GM21447 (cell line): Measurements from ENCODE around the gene TSC22D3.

Source experiments
- ATAC-seq: cut with Tn5 transposase; IDR thresholded peaks from one replicate; pipeline ENCODE4 v1.9.1; 2021; ENCODE audit not compliant: unreplicated experiment

The TSC22D3 gene

DNA sequence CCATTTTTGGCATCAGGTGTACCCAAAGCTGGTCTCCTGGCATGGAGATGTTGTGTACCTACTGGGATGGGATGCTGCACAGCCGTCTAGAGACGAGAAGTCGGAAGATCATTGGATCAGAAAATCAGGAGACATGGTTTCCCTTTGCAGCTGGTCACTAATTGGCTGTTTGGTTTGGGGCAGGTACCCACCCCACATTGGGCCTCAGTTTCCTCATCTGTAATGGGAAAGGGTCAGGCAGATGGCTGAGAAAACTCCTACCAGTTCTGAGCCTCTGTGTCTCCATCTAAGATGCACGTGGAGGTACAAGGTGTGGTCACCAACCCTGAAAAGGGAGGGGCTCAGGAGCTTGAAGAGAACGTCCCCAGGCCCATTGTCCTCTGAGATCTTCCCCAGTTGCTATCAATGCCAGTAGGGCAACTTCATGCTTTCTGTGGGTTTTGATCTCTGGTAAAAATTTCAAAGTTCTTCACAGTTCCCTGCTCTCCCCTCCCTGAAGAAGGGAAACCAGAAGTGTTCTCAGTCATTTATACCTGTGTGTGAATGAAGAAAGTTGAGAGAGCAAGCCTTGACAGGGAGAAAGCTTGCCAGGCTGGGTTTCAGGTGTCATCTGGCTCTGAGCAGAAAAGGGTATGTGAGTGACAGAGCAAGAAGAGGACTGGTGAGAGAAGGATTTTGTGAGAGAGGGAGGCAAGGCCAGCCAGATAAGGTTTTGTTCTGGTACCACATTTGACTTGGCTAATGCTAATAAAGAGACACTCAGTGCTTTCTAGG lies 15.1 kb downstream of the TSC22D3 start:
- no peak for ATAC-seq

DNA sequence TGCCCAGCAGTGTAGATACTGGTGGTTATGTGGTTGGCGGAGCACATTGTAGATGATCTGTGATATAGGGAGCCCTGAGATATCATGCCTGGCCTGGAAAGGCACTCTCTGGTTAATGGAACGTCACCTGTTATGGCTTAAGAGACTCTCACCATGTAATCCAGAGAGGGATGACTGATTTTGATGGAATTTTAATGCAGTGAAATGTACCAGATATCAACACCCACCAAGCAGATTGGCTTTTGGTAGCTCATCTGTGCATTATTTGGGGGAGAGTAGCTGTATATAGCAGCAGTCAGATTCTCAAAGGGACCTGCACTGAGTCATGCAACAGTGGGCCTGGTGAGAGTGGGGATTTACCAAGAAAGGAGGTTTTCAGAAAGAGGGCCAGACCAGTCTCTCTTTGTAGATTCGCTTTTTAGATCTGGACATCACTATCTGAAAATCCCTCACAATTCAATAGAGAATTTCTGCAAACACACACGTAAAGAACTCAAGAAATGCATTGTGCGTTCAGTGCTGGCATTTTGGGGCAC lies 17.3 kb downstream of the TSC22D3 start:
- no peak for ATAC-seq

DNA sequence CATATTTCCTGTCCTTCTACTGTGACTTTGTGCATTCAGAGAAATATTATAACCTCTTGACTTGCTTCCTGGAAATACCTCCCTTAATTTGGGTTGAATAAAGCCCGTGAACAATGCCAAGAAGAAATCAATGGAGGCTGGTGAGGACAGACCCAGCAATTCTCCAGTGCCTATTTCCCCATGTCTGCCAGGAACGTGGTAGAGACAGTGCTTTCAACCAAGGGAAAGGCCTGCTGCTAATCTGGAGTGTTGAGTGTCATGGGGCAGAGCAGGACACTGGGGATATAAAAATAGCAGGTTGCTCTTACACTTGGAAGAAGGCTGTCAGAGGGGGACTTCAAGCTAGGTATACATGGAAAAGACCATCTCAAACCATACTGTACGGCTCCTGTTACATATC lies 19.9 kb downstream of the TSC22D3 start:
- no peak for ATAC-seq

DNA sequence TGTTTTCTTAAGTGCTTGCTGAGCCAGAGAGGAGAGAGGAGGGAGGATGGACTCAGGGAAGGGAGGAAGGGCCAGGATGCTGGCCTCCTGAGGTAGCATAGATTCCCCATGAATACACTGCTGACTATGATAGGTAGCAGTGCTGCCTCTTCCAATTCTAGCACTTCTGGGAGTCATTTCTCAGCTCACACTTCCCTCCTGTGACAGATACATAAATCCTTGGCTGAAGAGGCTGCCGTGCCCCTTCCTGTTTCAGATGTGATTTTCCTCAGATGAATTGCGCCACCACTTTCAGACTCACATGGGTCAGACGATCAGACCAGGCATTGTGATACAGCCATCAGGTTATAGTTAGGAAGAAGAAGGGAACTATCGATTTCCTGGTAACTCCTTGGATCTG lies 22.4 kb downstream of the TSC22D3 start:
- ATAC-seq, result no peak

DNA sequence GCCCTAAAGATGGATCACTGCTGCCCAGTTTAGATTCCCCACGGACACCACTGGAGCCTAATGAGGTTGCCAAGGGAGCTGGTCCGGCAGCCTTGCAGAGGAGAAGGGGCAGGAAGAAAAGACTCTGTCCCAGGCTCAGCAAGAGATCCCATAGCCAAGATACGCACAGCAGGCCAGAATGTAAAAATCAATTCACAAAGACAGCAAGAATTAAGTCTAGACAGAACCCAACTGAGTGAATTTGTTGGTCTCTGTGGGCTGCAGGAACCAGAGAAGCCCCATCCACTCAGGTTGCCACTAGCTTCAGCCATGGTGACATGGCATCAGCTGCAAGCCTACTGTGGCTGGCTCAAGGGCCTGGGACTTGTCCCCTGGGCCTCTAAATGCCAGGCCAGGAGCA lies 22.9 kb downstream of the TSC22D3 start:
- ATAC-seq, result no peak

DNA sequence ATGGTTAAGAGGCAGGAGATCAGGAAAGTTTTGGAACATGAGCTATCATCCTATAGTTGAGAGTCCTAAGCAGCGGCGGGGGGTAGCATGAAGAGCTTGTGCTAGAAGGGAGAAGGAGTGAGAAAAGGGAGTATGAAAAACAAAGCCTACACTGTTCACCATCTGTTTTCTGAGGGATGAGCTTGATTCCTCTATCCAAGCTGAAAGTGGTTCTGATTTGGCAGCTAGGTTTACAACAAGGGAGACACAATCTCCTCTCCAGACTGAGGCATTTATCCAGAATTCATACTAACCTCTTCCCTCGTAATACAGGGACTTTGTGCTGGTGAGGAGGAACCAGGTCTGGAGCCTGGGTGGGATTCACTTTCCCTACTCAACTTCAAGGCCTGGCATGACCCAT lies 23.5 kb downstream of the TSC22D3 start:
- ATAC-seq, result no peak

DNA sequence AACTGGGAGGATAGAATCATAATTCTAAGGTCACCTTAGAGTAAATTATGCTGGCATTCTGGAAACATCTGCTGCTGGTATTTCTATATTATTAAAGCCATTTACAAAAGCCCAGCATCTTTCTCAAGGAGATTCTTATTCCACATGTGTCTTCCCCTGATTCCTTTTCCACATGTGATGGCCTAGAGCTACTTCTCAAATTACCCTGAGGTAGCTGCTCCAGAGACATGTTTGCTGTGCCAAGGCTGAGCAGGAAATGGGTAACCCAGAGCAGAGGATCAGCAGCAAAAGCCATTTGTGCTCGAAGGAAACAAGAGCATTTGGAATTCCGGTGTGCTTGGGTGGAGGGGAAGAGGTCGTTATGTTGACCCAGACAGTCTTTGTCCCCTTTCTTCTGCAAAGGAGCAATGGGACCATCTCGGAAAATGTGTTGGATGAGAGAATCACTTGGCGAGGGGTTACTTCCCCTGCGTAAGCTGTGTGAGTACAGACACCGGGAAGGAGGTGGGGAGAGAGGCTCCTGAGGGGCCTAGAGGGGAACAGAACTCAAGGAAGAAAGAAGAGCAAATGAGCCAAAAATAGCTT lies 24.6 kb downstream of the TSC22D3 start:
- ATAC-seq, result no peak

DNA sequence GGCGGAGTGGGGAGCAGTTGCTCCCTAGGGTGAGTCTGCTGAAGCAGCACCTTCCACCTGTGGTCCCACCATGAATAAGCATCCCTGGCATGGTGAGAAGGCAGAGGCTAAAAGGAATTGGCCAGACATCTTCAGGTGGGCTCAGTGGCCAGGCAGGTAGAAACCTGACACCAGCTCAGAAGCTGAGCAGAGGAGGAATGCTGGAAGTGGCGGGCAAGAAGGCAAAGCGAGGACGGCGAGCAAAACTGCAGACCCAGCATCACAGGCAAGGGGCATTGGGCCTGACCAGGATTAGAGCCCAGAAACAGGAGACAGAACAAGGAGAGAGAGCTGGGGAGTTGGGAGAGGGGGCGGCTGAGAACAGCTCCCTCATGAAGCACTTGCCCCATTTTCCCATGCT lies 25.3 kb downstream of the TSC22D3 start:
- no peak for ATAC-seq

DNA sequence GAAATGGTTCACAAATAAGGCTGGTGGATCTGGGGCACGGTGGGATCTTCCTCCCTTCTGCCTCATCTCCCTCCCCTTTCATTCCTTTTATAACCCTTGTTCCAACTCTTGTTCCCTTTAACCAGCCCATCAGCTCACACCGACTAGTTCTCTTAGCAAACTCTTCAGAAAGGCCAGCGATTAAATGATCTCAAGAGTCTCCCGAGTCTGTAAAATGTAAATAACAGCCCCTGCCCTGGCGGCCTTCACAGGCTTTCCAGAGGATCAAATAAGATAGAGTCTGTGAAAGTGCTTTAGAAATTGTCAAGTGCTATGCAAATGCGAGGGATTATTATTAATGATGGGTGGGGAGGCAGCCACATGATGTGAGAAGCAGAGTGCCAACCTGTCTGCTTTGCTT lies 27.1 kb downstream of the TSC22D3 start:
- no peak for ATAC-seq

DNA sequence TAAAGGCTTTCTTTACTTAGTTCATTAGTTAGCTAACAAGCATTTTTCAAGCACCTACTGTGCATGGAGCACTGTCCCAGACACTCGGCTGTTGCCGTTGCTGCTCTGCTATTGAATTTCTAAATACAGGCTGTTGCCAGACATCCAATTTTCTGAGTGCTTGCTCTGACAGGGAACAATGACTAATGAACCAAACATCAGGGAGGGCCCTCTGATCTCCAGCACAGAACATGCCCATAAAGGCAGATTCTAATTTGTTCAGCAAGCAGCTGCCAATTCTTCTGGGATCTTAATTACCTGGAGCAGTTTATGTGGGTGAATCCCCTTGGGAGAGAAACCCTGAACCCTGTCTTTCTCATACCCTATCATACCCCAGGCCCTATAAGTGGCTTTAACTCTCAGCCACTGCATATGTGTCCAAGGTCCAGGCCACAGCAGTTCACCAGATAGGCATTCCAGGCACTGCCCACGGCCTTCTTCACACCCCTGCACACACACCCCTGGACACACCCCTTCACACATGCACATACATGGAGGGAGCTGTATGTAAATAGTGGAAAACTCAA lies 27.9 kb downstream of the TSC22D3 start:
- no peak for ATAC-seq

DNA sequence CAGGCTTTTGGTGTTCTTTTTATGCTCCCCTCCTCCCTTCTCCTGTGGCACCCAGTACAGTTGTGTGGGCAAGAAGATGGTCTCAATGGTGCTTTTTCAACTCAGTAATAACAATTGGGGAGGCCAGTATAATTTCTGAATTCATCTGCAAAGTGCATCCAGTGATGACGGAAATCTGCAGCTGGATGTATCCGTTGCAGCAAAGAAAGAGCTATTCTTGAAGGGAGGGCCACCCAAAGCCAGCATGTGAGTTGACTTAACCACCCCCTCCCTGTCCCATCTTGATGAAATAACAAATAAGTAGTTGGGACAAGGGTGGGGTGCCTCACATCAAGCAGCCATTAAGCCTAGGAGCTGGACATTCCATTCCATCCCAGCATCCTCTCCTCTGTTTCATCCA lies 30.7 kb downstream of the TSC22D3 start:
- no peak for ATAC-seq

DNA sequence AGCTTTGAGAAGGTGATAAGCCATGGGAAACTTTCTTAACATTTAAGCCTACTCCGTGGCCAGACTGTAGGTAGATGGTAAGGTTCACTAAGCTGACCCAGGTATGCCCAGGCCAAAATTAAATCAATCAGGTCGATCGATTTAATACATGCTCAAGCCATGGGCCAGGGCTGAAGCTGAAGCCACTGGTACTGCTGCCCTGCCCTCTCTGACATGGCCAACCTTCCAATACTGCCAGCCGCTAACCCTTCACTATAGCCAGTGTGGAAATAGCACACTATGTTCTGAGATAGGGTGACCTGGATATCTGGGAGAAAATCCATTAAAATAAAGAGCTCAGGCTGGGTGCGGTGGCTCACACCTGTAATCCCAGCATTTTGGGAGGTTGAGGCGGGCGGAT lies 31.6 kb downstream of the TSC22D3 start:
- ATAC-seq, result no peak

DNA sequence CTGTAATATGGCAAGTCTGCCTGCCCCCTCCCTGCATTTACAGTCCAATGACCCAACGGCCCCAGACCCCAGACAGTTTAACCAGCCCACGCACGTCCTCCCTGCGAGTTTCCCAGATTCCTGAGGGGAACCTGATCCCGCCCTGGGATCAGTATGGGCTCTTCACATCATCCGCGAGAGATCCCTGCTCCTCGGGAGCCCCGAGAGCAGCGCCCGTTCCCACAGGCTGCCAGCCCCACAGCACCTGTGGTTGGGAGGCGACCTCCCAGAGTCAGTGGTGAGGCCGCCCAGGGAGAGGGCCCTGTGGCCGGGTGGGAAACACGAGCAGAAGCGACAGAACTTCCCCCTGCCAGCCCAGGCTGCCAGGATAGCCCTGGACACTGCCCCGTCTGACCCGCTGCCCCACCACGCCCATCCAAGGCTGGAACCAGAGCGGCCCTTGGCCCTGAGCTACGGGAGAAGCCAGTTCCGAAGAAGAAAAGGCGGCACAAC lies 32.8 kb downstream of the TSC22D3 start:
- ATAC-seq, result no peak

DNA sequence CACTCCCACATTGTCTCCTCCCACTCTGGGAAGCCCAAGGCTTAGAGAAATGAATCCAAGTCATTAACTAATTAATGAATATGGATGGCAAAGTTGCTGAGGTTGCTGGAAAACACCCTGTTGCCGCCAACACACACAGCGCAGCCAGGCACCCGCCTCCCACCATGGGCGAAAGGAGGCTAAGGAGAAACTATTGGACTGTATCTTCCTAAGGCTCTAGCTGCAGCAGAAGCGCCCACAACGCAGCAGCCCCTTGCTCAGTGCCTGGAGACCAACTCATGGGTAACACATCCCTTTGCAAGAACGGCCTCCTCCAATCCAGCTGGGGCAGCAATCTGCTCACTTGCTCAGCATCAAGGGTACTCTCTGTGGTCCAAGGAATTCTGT lies 34.2 kb downstream of the TSC22D3 start:
- ATAC-seq, result peak; percentile 15

DNA sequence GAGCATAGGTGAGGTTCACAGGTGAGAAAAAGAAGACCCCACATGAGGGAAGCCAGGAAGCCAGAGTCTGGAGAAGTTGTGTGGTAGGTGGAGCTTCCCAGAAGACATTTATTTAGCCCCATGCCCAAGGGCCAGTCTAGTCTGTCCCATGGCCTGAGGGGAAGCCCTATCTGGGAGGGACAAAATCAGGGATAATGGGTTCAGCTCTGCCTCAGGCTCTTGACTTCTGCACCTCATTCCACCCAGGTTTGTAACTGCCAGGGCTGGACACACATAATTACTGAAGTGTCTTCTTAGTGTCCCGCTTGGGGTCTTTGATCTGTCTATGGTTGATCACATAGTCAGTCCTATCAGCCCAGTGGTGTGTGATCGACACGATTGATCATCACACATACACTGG lies 36.0 kb downstream of the TSC22D3 start:
- ATAC-seq, result no peak

DNA sequence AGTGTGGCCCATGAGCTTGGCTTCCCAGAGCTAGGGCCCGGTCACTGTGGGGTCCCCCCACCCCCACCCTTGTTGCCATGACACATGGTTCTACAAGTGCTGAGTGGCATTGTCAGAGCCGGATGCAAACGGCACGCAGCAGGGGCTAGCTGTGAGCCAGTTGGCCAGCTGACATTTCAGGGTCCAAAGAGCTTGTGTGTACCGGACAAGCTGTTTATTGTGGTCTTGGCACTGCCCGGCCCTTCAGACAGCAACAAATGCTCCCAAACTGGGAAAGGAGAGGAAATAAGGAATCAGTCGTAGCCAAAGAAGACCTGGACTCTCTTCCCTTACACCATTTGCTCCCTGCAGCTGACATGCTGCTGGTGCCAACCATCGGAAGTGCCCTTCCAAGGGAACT lies 36.8 kb downstream of the TSC22D3 start:
- no peak for ATAC-seq

DNA sequence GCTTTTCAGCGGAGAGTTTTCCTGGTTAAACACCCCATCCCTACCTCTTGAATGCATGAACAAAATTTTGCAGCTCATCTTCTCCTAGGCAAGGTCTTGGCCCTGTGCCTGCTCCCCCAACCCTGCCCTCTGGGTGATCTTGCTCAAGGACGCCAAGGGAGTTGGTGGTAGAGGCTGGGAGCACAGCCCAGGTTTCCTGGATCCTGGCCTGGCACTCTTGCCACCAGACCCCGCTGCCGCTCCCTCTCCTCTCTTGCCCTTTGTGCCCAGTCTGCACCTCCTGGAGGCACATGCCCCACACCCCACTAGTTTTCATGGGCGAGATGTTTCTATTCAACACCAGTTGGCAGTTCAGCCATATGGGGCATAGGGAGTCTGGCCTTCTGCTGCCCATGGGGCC lies 37.3 kb downstream of the TSC22D3 start:
- no peak for ATAC-seq

DNA sequence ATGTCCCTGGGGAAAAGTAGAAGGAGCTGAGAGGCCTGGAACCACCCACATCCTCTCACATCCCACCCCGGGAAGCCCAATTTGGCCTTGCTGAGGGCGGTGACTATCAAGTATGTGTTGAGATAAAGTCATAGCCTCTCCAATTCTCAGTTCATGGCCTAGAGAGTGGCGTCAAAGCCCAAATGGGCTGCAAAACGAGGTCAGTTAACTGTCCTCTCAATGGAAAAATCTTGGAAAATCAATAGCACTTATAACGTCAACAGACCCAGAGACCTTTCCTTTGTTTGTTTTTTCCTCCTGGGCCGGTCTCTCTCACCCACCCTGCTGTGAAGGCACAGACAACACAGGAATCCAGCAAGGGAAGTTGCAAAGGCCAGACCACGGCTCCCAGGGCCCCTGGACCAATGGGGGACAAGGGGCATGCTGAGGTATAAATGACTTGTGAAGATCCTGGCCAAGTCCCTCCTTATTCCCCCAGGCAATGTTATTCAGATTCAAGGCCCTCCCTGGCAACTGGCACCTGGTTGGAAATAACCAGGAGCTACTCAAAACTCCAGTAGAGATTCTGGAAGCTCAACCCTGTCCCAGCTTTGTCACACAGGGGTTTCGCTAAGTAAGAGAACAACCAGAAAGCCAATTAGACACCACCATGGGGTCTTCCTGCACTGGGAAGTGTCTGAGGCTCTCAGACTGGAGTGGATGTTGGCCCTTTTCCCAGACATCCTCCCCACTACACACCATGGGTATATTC lies 38.6 kb downstream of the TSC22D3 start:
- no peak for ATAC-seq

DNA sequence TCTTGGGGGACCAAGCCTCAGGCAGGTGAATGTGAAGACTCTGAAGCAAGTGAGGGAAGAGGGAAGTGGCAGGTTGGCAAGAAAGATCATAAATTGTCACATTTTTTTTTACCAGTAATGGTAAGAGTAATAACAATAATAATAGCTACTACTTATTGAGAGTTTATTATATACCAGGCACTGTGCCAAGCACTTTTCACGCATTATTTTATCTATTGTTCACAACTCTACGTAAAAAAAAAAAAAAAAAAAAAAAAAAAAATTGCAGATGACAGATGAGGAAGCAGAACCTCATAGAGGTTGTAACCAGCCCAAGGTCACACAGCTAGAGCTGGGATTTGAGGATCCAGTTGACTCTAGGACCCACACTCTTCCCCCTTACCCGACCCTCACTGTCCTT lies 40.9 kb downstream of the TSC22D3 start:
- no peak for ATAC-seq

DNA sequence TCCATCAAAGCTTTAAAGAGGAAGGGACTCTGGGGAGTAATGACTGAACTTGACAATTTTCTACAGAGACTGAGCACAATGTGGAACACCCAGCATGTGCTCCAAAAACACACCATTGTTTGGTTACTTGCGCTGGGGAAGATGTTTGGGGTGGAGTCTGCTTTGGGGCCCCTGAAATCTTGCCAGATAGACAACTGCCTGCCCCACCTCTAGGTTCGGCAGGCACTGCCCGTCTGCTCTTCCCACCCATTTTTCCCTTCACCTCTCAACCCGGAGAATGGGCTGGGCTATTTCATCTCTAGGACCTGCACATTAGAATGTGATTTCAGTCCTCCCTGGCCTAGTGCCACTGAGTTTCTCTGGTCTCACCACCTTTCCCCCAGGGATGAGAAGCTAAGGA lies 41.9 kb downstream of the TSC22D3 start:
- no peak for ATAC-seq

DNA sequence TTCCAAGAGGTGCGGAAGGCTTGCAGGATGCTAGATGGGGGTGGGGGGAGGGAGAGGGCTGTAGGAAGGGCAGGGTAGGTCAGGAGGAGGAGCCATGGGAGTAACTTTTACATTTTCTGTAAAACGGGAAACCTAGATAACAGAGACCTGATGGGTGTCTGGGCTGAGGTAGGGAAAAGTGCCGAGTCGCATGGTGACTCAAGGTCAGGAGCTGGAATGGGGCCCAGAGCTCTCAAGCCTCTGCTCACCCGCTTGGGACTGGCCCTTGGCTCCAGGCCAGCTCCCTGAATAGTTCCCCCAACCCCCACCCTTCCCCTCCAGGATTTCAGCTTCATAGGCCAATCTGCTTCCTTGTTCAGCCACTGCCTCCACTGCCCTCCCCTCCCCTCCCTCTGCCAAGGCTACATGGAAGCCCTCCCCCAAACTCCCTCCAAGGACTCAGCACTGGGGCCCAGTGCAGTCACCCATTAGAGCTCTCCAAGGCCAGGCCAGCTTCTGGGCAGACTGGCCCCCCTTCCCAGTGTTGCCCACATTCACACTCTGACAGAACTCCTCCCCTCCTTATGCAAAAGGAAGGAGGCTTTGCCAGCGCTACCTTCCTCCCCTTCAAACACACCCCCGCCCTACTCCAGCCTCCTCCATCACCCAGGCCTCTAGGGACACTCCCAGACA lies 43.6 kb downstream of the TSC22D3 start:
- ATAC-seq, result no peak
